Colonic mucosa (tissue), 4 donors: ENCODE measurements around the gene GRK4. TPM values are rescaled to one million over a fixed set of nuclear protein-coding genes. Genes with fewer than 3 reads are reported as not detected.
A peak's percentile ranks its signal among the peaks of the same experiment; 100 is the strongest.
"Not testable (repeated sequence)": the region's sequence is repeated elsewhere in the genome, so short reads cannot be mapped to it uniquely, and the experiment has no call there.

Source experiments
- DNase-seq: peaks from one replicate; pipeline ENCODE4 v3.0.0-alpha.2; 2020
- H3K27ac ChIP-seq: fragments of 200-600 bp; one replicate; pipeline ENCODE4 v1.8.0; 2021
- H3K27me3 ChIP-seq: fragments of 200-600 bp; one replicate; pipeline ENCODE4 v1.8.0; 2021
- H3K36me3 ChIP-seq: fragments of 200-600 bp; one replicate; pipeline ENCODE4 v1.8.0; 2021
- H3K4me1 ChIP-seq: fragments of 200-600 bp; one replicate; pipeline ENCODE4 v1.8.0; 2021; ENCODE audit warnings: mild to moderate bottlenecking
- H3K4me3 ChIP-seq: fragments of 200-600 bp; one replicate; pipeline ENCODE4 v1.8.0; 2021
- H3K9ac ChIP-seq, 2 donors: one replicate each; pipeline ENCODE4 v1.7.0; 2013; ENCODE audit warnings: control low read depth in 2 of 2, low read depth in 2 of 2, low read length in 2 of 2
- H3K9me3 ChIP-seq: fragments of 200-600 bp; one replicate; pipeline ENCODE4 v1.8.0; 2021
- intact Hi-C: fragments of 100-400 bp; cut with DNase I; formaldehyde crosslinking; loops from one replicate; pipeline ENCODE4 v1.14.1; 2022
- total RNA-seq, 2 donors: library from RNA; stranded (reverse); fragmentation: NEBNext Ultra II Directional in 1 of 2; extraction: Animal tissue kit (Norgen Biotek cat#: 25700) in 1 of 2; gene quantifications; one replicate each; pipeline ENCODE4 v1.2.1, GENCODE V29; 2021
- TF ChIP-seq, protein P1 (sequence below): fragments of 200-600 bp; IDR thresholded peaks from one replicate; pipeline ENCODE4 v1.8.0; 2022; ENCODE audit warnings: antibody characterized with exemption, mild to moderate bottlenecking
- donor health status: healthy.
- donor health status: DM: no; HTN: no; CAD: no.
- donor health status: DM: no; HTN: no; CAD: no.

Gene GRK4
- total RNA-seq = 1 to 10 TPM in 1 of 2 donors, under 1 TPM in 1; 0.77 to 1.7 TPM

- Histone ChIP-seq H3K27ac (peak within 1 kb of the TSS; percentile 75), H3K4me3 (peak within 1 kb of the TSS; percentile 91), H3K27me3 (no peaks in the 10 kb centered on the region), H3K4me1 (peaks cover 7% of the 10 kb centered on the region), H3K9me3 (no peaks in the 10 kb centered on the region), H3K9ac (peak within 1 kb of the TSS; percentile 81 to 91), H3K36me3 (no peaks in the 10 kb centered on the region)
- TF ChIP-seq, protein P1, sequence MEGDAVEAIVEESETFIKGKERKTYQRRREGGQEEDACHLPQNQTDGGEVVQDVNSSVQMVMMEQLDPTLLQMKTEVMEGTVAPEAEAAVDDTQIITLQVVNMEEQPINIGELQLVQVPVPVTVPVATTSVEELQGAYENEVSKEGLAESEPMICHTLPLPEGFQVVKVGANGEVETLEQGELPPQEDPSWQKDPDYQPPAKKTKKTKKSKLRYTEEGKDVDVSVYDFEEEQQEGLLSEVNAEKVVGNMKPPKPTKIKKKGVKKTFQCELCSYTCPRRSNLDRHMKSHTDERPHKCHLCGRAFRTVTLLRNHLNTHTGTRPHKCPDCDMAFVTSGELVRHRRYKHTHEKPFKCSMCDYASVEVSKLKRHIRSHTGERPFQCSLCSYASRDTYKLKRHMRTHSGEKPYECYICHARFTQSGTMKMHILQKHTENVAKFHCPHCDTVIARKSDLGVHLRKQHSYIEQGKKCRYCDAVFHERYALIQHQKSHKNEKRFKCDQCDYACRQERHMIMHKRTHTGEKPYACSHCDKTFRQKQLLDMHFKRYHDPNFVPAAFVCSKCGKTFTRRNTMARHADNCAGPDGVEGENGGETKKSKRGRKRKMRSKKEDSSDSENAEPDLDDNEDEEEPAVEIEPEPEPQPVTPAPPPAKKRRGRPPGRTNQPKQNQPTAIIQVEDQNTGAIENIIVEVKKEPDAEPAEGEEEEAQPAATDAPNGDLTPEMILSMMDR = no peak
- peak; percentile 98 for DNase-seq
- intact Hi-C loops = no loop called here
Measured at GRCh38 chr4:2963175-2963965, at the start of gene GRK4, which contains the start of gene NOP14. GRK4 (plus strand) TSS chr4:2963571; CDS start chr4:2964071, 500 bp downstream. NOP14 (minus strand) TSS chr4:2963406; CDS start chr4:2963319, 87 bp downstream.

GRCh38 chr4:2914256-2915126, 48.9 kb upstream of the GRK4 start:
- no peak for DNase-seq
- intact Hi-C loops = no loop called here
- Histone ChIP-seq H3K9me3 (no peaks in the 10 kb centered on the region), H3K36me3 (no peaks in the 10 kb centered on the region), H3K4me3 (no peak overlapping the region), H3K9ac (no peak overlapping the region), H3K27ac (no peak overlapping the region), H3K27me3 (no peaks in the 10 kb centered on the region), H3K4me1 (no peaks in the 10 kb centered on the region)
- TF ChIP-seq, protein P1 = no peak

DNA sequence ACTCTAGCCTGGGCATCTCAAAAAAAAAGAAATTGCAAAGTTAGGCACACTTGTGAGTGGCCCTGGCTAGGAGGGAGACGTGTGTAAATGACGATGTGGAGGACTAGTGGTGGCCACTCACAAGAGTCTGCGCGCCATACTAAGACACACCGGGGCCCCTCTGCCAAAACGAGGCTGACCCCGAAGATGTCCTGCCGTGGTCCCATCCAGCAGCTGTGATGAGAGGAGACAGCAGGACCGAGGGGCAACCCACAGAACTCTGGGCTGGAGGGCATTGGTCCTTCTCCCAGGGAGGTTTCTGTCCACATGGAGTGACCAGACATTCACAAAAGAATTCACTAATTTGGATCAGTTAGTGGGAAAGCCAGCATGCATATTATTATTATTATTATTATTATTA, 47.6 kb upstream of the GRK4 start:
- Histone ChIP-seq H3K9ac (no peak overlapping the region), H3K4me1 (no peaks in the 10 kb centered on the region), H3K27ac (no peak overlapping the region), H3K9me3 (no peaks in the 10 kb centered on the region), H3K36me3 (no peaks in the 10 kb centered on the region), H3K27me3 (no peaks in the 10 kb centered on the region), H3K4me3 (no peak overlapping the region)
- no peak for DNase-seq
- TF ChIP-seq, protein P1 = no peak
- intact Hi-C loops = no loop called here

DNA sequence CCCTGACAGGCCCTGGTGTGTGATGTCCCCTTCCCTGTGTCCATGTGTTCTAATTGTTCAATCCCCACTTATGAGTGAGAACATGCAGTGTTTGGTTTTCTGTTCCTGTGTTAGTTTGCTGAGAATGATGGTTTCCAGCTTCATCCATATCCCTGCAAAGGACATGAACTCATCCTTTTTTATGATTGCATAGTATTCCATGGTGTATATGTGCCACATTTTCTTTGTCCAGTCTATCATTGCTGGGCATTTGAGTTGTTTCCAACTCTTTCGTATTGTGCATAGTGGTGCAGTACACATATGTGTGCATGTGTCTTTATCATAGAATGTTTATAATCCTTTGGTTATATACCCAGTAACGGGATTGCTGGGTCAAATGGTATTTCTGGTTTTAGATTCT, 46.7 kb upstream of the GRK4 start:
- H3K9ac ChIP-seq, H3K9me3 ChIP-seq, DNase-seq, H3K27ac ChIP-seq, intact Hi-C loops, H3K36me3 ChIP-seq, H3K4me3 ChIP-seq, H3K4me1 ChIP-seq, H3K27me3 ChIP-seq: not testable (repeated sequence)

GRCh38 chr4:2918300-2918699, 45.1 kb upstream of the GRK4 start:
- H3K4me3 ChIP-seq, H3K36me3 ChIP-seq, H3K9me3 ChIP-seq, H3K4me1 ChIP-seq, DNase-seq, H3K27me3 ChIP-seq, intact Hi-C loops, H3K27ac ChIP-seq, H3K9ac ChIP-seq: not testable (repeated sequence)

- H3K4me3 ChIP-seq, H3K4me1 ChIP-seq, H3K36me3 ChIP-seq, H3K27me3 ChIP-seq, H3K9ac ChIP-seq, intact Hi-C loops, DNase-seq, H3K27ac ChIP-seq, H3K9me3 ChIP-seq: not testable (repeated sequence)
Measured at GRCh38 chr4:2918714-2919113, 44.7 kb upstream of the GRK4 start.

- H3K9me3 ChIP-seq, H3K27ac ChIP-seq, intact Hi-C loops, H3K27me3 ChIP-seq, H3K9ac ChIP-seq, H3K4me3 ChIP-seq, DNase-seq, H3K4me1 ChIP-seq: not testable (repeated sequence)
- H3K36me3 ChIP-seq = peaks cover 13% of the 10 kb centered on the region
Measured at GRCh38 chr4:2922453-2923101, 40.8 kb upstream of the GRK4 start.
